Measurements from ENCODE around the gene A3GALT2. TPM values are rescaled to one million over a fixed set of nuclear protein-coding genes. Genes with fewer than 3 reads are reported as not detected.
"Not testable (repeated sequence)": the region's sequence is repeated elsewhere in the genome, so short reads cannot be mapped to it uniquely, and the experiment has no call there.

The A3GALT2 gene
- total RNA-seq, 1 experiment from 2014 or later, result not detected

DNA sequence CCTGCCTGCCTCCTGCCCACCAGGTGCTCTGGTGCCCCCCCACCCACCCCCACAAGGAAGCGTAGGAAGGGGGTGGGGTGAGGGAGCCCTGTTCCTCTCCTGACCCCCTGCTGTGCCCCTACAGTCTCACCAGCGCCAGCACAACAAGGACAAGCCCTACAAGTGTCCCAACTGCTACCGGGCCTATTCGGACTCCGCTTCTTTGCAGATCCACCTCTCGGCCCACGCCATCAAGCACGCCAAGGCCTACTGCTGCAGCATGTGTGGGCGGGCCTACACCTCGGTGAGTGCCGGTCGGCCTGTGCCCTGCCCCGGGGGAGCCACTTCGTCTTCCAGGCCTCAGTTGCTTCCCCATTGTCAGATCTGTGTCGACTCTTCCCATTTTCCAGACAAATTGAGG, 25.9 kb downstream of the A3GALT2 start:
- Histone ChIP-seq H3K9me3 (ENCODE audit: insufficient read depth, low read depth) (no peaks in the 10 kb centered on the region), H3K4me1 (replicated peaks; ENCODE audit: insufficient read depth) (no peaks in the 10 kb centered on the region), H3F3A (ENCODE audit: insufficient read depth, low read depth) (no peaks in the 10 kb centered on the region), H2AFZ (no peak overlapping the region), H3K79me2 (ENCODE audit: low read depth) (no peaks in the 10 kb centered on the region), H3K27me3 (ENCODE audit: insufficient read depth, low read depth) (no peaks in the 10 kb centered on the region), H3K27ac (no peak overlapping the region), H4K20me1 (ENCODE audit: insufficient read depth) (no peaks in the 10 kb centered on the region), H3K36me3 (ENCODE audit: low read depth) (no peaks in the 10 kb centered on the region), H3K4me2 (no peak overlapping the region), H3K9me2 (ENCODE audit: insufficient read depth) (no peaks in the 10 kb centered on the region), H3K4me3 (no peak overlapping the region)
- intact Hi-C loops (cut with micrococcal nuclease; ENCODE audit: unreplicated experiment), result loop anchor here (1.0 to 5.0 kb wide), 6 partner anchors 72 to 317 kb away; no protein-coding TSS in a partner anchor
- BruUV-seq (replicated peaks), result no TSS peak
- CTCF ChIA-PET, result interaction anchor here (0.6 to 1.7 kb wide), 6 partner anchors 18 to 1526 kb away, joined by 3 to 10 read pairs (median 5); no protein-coding TSS in a partner anchor
- POLR2A ChIA-PET (ENCODE audit: unreplicated experiment), result no interaction called here
- TF ChIP-seq, protein P1, sequence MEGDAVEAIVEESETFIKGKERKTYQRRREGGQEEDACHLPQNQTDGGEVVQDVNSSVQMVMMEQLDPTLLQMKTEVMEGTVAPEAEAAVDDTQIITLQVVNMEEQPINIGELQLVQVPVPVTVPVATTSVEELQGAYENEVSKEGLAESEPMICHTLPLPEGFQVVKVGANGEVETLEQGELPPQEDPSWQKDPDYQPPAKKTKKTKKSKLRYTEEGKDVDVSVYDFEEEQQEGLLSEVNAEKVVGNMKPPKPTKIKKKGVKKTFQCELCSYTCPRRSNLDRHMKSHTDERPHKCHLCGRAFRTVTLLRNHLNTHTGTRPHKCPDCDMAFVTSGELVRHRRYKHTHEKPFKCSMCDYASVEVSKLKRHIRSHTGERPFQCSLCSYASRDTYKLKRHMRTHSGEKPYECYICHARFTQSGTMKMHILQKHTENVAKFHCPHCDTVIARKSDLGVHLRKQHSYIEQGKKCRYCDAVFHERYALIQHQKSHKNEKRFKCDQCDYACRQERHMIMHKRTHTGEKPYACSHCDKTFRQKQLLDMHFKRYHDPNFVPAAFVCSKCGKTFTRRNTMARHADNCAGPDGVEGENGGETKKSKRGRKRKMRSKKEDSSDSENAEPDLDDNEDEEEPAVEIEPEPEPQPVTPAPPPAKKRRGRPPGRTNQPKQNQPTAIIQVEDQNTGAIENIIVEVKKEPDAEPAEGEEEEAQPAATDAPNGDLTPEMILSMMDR (conservative IDR thresholded peaks at IDR 0.05), result no peak
- TF ChIP-seq EZH2 (IDR thresholded peaks at IDR 0.05; ENCODE audit: low read depth), result no peak
- no peak for DNase-seq

- Histone ChIP-seq H3K27me3 (ENCODE audit: insufficient read depth, low read depth) (no peaks in the 10 kb centered on the region), H3K4me2 (no peak overlapping the region), H3K4me3 (no peak overlapping the region), H3K4me1 (replicated peaks; ENCODE audit: insufficient read depth) (no peaks in the 10 kb centered on the region), H3K9me3 (ENCODE audit: insufficient read depth, low read depth) (no peaks in the 10 kb centered on the region), H4K20me1 (ENCODE audit: insufficient read depth) (no peaks in the 10 kb centered on the region), H3F3A (ENCODE audit: insufficient read depth, low read depth) (no peaks in the 10 kb centered on the region), H3K36me3 (ENCODE audit: low read depth) (no peaks in the 10 kb centered on the region), H2AFZ (no peak overlapping the region), H3K9me2 (ENCODE audit: insufficient read depth) (no peaks in the 10 kb centered on the region), H3K27ac (no peak overlapping the region), H3K79me2 (ENCODE audit: low read depth) (no peaks in the 10 kb centered on the region)
- TF ChIP-seq, protein P1 (conservative IDR thresholded peaks at IDR 0.05), result no peak
- no peak for TF ChIP-seq EZH2 (IDR thresholded peaks at IDR 0.05; ENCODE audit: low read depth)
- BruUV-seq (replicated peaks), result no TSS peak
- CTCF ChIA-PET, result interaction anchor here (0.9 to 1.7 kb wide), 2 partner anchors 177 to 178 kb away, joined by 3 to 6 read pairs; no protein-coding TSS in a partner anchor
- no peak for DNase-seq
- intact Hi-C loops (cut with micrococcal nuclease; ENCODE audit: unreplicated experiment), result loop anchor here (1.0 to 5.0 kb wide), 6 partner anchors 73 to 318 kb away; no protein-coding TSS in a partner anchor
- POLR2A ChIA-PET (ENCODE audit: unreplicated experiment), result no interaction called here
These were observed 26.6 kb downstream of the A3GALT2 start for GRCh38 chr1:33294071-33295010.

DNA sequence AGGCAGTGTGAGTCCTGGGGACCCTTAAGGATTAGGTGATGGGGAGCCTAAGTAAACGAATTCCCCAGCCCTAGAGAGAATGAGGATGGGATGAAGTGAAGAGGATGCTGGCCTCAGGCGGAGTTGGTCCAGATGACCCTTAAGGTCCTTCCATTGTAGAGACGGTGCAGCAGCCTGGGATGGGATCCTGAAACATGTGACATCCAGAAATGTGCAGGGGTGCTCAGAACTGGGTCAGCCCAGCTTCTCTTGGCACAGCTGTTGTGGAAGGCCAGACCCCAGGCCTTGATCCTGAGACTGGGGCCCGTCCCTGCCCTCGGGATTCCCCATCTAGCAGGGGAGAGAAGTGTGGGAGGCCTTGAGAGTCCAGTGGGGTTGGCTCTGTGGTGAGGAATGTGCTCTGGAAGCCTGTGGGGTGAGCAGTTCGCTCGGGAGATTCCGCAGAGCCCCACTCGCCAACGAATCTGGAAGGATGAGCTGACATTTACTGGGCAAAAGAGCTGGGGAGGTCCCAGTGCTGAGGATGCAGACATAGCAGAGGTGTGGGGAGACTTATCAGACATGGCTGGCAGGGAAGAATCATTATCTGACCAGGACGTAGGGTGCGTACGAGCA, 28.1 kb downstream of the A3GALT2 start:
- POLR2A ChIA-PET (ENCODE audit: unreplicated experiment), result no interaction called here
- H3K4me1 ChIP-seq (replicated peaks; ENCODE audit: insufficient read depth), result no peaks in the 10 kb centered on the region
- H4K20me1 ChIP-seq (ENCODE audit: insufficient read depth), result no peaks in the 10 kb centered on the region
- no TSS peak for BruUV-seq (replicated peaks)
- no peaks in the 10 kb centered on the region; the same call in 1 of the 2 replicates for H3K36me3 ChIP-seq (ENCODE audit: low read depth)
- no peak overlapping the region for H3K27ac ChIP-seq
- H3K9me2 ChIP-seq (ENCODE audit: insufficient read depth), result no peaks in the 10 kb centered on the region
- CTCF ChIA-PET, result interaction anchor here (0.6 kb wide), 1 partner anchor 644 kb away, joined by 7 read pairs; no protein-coding TSS in a partner anchor
- H2AFZ ChIP-seq, result no peak overlapping the region
- H3K27me3 ChIP-seq (ENCODE audit: insufficient read depth, low read depth), result no peaks in the 10 kb centered on the region
- DNase-seq, result no peak
- TF ChIP-seq, protein P1 (conservative IDR thresholded peaks at IDR 0.05), result no peak
- H3K4me2 ChIP-seq, result no peak overlapping the region
- no peak overlapping the region for H3K4me3 ChIP-seq
- H3F3A ChIP-seq (ENCODE audit: insufficient read depth, low read depth), result no peaks in the 10 kb centered on the region
- no peaks in the 10 kb centered on the region for H3K9me3 ChIP-seq (ENCODE audit: insufficient read depth, low read depth)
- H3K79me2 ChIP-seq (ENCODE audit: low read depth), result no peaks in the 10 kb centered on the region
- intact Hi-C loops (cut with micrococcal nuclease; ENCODE audit: unreplicated experiment), result no loop called here

GRCh38 chr1:33290615-33291014, 30.3 kb downstream of the A3GALT2 start:
- DNase-seq; H3K4me2 ChIP-seq; H3K9me3 ChIP-seq (ENCODE audit: insufficient read depth, low read depth); BruUV-seq (replicated peaks); H3K4me1 ChIP-seq (replicated peaks; ENCODE audit: insufficient read depth); H2AFZ ChIP-seq; H3K9me2 ChIP-seq (ENCODE audit: insufficient read depth); CTCF ChIA-PET; POLR2A ChIA-PET (ENCODE audit: unreplicated experiment); H3K79me2 ChIP-seq (ENCODE audit: low read depth); H3K36me3 ChIP-seq (ENCODE audit: low read depth); H3K4me3 ChIP-seq; H4K20me1 ChIP-seq (ENCODE audit: insufficient read depth); intact Hi-C loops (cut with micrococcal nuclease; ENCODE audit: unreplicated experiment); H3K27ac ChIP-seq; H3F3A ChIP-seq (ENCODE audit: insufficient read depth, low read depth); H3K27me3 ChIP-seq (ENCODE audit: insufficient read depth, low read depth): not testable (repeated sequence)

All from PC-9 (cell line).